Mesothelial cell of epicardium (in vitro differentiated cells): ENCODE results near the gene PLGLB2. TPM values are rescaled to one million over a fixed set of nuclear protein-coding genes. Genes with fewer than 3 reads are reported as not detected.

Source experiments
- total RNA-seq: library from RNA; stranded (reverse); gene quantifications from 3 replicates; pipeline ENCODE4 v1.2.1, GENCODE V29; 2021

The PLGLB2 gene
- total RNA-seq, 1 donor from 2014 or later: 7.4 TPM

Other genes with a start within 250 kb of the PLGLB2 start
- gene RGPD2, start 77.7 kb downstream of the PLGLB2 start, total RNA-seq: 12.1 to 14.6 TPM (median 14.6 TPM) in 3 replicates